Stimulated activated CD8-positive, alpha-beta memory T cell treated with anti-CD3 and anti-CD28 coated beads, Interleukin-4, amount 100 ng/mL, for 48 hours (primary cell): ENCODE data around the gene CCDC6.
"Not testable (repeated sequence)": the region's sequence is repeated elsewhere in the genome, so short reads cannot be mapped to it uniquely, and the experiment has no call there.

Source experiments
- DNase-seq: peaks from one replicate; pipeline ENCODE4 v3.0.0-alpha.2; 2020

CCDC6 gene

GRCh38 chr10:59879363-59879913, 26.9 kb downstream of the CCDC6 start:
- DNase-seq = no peak

DNA sequence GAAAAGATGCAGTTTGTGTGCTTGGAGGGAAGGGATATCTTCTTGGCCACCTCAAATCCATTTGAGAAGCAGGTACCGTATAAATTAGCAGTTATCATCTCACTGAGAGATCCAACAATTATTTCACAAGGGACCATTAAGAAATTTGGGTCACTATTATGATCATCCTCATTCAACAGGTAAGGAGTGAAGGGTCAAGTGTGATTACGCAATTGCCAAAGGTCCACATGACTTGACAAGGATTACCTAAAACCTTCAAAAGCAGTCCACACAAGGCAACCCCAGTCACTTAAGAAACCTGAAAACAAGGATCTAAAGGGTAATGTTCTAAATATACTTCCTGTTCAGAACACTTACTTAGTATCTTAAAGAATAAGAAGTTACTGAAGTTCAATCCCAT, 27.4 kb downstream of the CCDC6 start:
- DNase-seq = no peak

DNA sequence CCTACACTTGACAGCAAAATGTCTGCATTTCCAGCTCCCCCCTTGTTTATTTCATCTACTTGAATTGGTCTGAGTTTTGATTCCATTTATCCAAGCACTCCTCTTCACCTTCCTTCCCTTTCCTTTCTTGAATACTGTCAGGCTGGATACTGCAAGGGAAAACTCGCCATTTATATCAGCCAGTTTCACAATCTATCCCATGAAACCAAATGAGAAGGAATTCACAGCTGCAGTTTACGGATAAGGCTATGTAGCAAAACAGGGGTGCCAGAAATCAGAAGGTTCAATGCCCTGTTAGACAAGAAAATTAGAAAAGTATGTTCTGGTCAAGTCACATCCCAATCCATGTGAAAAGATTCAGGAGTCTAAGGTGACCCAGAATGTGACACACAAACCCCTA, 28.1 kb downstream of the CCDC6 start:
- no peak for DNase-seq

DNA sequence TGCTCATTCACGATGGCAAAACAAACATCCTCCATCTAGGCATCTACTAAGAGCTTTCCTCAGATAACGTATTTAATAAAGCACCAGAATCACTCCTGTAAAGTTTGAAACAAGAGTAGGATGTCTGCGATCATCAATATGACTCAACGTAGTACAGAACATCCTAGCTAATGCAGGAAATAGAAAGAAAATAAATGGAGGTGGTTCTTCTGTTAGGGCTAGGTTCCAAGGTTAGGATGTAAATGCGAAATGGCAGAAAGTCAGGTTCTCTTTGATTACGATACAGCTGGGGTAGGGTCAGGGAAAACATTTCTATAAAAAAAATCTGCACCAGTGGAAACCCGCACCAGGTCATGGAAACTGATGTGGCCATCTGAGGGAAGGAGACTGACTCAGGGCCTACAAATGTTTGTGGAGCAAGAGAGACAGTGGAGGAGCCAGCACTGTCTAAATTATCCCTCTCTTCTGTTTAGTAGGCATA, 29.1 kb downstream of the CCDC6 start:
- DNase-seq = no peak

DNA sequence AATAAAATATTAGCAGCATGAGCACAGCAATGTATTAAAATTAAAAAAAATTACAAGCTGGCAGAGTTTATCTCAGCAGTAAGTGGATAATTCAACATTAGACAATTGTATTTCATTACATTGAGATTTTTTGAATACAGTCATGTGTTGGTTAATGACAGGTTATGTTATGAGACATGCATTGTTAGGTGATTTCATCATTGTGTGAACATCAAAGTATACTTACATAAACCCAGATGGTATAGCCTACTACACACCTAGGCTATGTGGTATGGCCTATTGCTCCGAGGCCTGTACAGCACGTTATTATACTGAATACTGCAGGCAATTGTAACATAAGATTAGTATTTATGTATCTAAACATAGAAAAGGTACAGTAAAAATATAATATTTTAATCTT, 29.7 kb downstream of the CCDC6 start:
- no peak for DNase-seq

- DNase-seq = not testable (repeated sequence)
These were observed 30.1 kb downstream of the CCDC6 start for GRCh38 chr10:59876208-59876607.

DNA sequence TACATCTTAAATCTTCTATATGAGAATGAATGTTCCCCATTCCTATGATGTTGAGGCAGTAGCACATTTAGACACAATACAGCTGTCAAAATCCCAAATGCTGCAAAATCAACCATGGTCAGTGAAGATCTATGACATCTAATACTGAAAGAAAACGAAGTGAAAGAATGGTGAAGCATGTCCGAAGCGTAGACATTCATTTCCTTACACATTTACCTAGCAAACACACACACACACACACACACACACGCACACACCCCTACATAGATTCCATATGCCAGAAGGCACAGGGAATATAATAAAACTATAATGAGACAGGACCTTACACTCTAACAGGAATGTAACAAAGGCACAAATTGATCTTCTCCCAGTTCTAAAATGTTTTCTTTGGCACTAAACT, 32.5 kb downstream of the CCDC6 start:
- no peak for DNase-seq

DNA sequence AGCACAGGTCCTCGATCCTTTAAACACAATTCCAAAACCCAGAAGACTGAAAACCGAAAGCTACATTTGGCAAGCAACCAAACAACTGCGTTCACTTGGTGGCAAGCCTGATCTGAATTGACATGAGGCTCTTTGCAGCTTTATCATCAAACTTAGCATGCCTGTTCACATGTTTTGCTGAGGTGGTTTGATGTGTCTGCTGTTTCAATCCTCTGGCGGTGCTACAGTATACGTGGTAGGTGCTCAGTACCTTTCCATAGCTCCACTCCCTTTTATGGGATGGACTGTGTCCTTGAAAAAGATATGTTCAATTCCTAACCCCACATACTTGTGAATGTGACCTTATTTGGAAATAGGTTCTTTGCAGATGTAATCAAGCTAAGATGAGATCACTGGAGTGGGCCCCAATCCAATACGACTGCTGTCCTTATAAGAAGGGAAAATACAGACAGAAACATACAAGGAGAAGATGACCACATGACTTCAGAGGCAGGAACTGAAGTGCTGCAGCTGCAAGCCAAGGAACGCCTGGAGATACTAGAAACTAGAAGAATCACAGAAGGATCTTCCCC, 33.4 kb downstream of the CCDC6 start:
- no peak for DNase-seq

DNA sequence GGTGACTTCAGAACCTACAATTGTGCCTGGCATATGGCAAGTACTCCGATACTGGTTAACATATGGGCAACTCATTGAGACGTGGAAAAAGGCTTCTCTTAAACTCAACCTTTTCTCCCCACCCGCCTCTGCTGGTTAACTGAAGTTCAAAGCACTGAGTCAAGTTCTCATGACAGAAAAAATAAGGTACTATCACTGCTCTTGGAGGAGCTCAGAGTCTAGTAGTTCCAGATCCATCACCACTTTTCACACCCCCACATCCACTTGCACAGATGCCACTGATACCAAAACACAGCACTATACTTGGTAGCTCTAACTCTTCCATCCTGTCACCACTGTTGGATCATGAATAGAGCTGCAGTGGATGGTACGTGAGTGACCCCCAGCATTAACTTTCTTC, 36.2 kb downstream of the CCDC6 start:
- DNase-seq = no peak

DNA sequence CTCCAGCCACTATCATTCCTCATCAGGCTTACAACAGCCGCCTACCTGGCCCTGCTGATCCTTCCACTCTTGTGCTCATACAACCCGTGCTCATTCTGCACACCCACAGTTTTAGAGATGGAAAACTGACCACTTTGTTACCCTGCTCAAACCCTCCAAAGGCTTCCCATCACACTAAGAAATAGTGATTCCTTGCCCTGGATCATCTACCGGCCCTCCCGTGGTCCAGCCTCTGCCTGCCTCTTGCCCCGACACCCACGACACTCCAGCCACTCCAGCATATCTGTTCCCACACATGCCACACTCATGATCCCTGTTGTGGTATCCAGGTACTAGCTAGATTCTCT, 36.8 kb downstream of the CCDC6 start:
- no peak for DNase-seq

DNA sequence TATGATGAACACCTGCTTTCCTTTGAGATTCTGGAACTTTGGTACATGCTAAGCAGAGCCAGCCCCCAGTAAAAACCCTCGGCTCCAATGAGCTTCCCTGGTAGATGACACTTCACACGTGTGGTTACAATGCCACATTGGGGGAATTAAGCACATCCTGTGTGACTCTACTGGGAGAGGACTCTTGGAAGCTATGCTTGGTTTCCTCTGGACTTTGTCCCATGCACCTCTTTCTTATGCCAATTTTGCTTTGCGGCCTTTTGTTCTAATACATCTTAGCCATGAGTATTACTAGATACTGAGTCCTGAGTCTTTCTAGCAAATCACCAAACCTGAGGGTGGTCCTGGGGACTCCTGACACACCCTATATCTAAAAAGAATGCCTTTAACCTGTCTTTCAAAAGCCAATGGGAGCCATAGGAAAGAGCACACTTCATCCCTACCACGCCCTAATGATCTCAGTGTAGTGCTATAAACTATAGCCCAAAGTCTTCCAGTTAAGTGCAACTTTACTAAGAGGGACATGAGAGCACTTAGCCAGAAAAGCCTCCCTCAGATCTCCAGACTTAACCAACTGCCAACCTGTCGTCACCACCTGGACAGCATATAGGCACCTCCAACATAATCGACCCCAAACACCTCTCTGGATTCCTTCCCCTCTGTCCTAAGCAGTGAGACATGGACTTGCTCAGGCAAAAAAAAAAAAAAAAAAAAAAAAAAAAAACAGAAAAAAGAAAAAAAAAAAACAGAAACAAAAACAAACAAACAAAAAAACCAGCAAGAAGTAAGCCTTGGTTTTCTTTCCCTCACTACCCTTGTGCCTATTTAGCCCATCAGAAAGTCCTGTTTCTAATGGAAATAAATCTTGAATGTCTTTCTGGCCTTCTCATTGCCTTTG, 37.4 kb downstream of the CCDC6 start:
- DNase-seq = no peak

GRCh38 chr10:59867590-59867989, 38.8 kb downstream of the CCDC6 start:
- DNase-seq = no peak

- DNase-seq = no peak
These were observed 41.3 kb downstream of the CCDC6 start for GRCh38 chr10:59865101-59865500.

GRCh38 chr10:59864141-59864962, 42.0 kb downstream of the CCDC6 start:
- no peak for DNase-seq

DNA sequence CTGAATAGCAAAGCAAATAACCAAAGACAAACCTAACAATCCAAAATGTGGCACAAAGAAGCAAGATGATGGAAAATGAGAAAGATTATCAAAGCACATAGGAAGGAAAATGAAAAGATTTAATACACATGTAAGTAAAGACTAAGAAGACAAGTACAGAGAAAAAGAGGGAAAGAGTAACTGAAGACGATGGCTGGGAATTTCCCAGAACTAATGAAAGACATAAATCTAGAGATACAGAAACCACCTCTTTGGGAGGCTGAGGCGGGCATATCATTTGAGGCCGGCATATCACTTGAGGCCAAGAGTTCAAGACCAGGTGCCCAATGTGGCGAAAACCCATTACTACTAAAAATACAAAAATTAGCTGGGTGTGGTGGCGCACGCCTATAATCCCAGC, 46.8 kb downstream of the CCDC6 start:
- no peak for DNase-seq

DNA sequence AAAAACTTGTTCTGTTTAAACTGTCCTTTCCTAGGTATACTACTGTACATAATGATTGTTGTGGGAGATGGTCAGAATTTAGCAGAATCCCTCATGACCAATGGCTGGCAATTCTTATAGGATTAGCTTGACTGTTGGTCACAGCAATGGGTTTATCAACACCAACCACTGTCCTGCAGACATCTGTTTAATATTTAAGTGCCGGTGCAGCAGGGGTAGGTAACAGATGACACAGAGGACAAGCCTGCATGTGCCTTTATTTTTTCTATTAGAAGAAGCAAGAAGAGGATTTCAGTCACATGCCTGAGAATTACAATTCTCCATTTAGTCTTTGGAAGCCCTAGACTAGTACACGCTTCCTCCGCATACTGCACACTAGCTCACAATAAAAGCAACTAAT, 48.4 kb downstream of the CCDC6 start:
- no peak for DNase-seq

- no peak for DNase-seq
These were observed 49.3 kb downstream of the CCDC6 start for GRCh38 chr10:59857049-59857448.

- DNase-seq = no peak
These were observed 50.3 kb downstream of the CCDC6 start for GRCh38 chr10:59856104-59856503.

DNA sequence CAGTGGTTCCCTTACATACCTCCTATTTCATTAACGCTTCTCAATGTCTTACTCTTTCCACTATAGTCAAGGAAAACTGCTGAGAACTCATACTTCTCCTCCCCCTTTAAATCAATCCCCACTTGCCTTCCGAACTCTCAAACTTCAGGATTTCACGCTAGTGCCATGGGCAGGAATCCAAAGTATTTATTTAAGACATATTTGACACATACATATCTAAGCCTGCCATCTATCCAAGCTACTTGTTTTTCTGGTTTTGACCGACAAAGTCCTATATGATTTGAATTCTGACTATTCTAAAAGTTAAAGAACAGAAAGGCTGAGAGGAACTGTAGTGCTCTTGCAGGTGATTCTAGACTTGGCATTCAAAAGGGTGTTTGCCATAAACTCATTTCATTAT, 51.8 kb downstream of the CCDC6 start:
- DNase-seq = no peak

- DNase-seq = no peak
These were observed 53.7 kb downstream of the CCDC6 start for GRCh38 chr10:59852670-59853069.

DNA sequence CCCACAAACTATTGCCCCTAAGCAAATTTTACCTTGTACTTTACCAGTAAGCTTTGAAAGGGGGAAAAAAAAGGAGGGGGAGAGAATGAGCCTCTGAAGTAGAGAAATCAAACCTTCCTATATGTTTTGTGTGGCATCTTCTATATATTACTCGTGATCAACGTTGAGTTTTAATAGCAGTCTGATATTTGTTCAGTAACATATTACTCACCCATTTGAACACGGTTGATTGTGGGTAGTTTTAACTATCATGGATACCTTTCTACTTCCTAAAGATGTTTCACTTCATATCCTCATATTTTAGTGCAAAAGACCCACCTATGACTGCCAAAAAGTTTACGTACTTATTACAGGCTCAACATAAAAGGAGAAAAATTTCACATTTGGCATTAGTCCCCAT, 54.5 kb downstream of the CCDC6 start:
- no peak for DNase-seq

GRCh38 chr10:59847888-59848287, 58.5 kb downstream of the CCDC6 start:
- DNase-seq = no peak

DNA sequence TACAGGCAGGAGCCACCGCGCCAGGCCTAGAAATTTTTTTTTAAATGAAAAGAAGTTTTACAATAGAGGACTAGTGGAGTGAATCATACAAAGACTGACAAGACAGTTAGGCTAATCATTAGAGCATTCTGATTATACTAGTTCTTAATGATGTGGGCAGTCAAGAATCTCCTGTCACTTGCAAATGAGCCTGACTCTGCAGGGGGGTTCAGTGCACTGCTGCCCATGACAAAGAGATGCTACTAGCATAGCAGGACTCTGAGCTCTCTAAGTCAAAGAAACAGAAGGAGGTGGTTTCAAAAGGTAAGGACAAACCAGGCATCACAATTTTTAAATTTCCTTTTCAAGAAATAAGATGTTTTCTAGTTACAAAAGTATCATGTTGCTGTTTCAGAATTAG, 59.0 kb downstream of the CCDC6 start:
- no peak for DNase-seq

- no peak for DNase-seq
These were observed 61.9 kb downstream of the CCDC6 start for GRCh38 chr10:59844436-59844835.
